GM12878 (cell line): Measurements from ENCODE around the gene CPNE9.

Source experiments
- BHLHE40 ChIP-seq, 2 experiments: fragments of 450-650 bp in 1 of 2; IDR thresholded peaks; 2 replicates each; pipeline ENCODE4 v1.6.1; 2011 to 2017; ENCODE audit warnings: low read depth in 2 of 2, borderline replicate concordance in 1 of 2, improper control_type of control experiment in 1 of 2, low read length in 1 of 2, mild to moderate bottlenecking in 1 of 2
- IKZF2 ChIP-seq, 2 experiments: fragments of 450-650 bp; IDR thresholded peaks; 2 replicates each; pipeline ENCODE4 v1.6.1; 2017; ENCODE audit warnings: mild to moderate bottlenecking in 2 of 2, moderate library complexity in 2 of 2
- MXI1 ChIP-seq: fragments of 150-350 bp; IDR thresholded peaks from 2 replicates; pipeline ENCODE4 v1.6.1; 2011; ENCODE audit warnings: low read depth, mild to moderate bottlenecking, inconsistent platforms, low read length, improper control_type of control experiment
- SREBF2 ChIP-seq: IDR thresholded peaks from 2 replicates; pipeline ENCODE4 v1.6.1; 2012; ENCODE audit warnings: mild to moderate bottlenecking, low read length
- YY1 ChIP-seq: IDR thresholded peaks from 2 replicates; pipeline ENCODE4 v1.6.1; 2011; ENCODE audit warnings: low read depth, mild to moderate bottlenecking, low read length
- ZSCAN29 ChIP-seq: fragments of 450-650 bp; IDR thresholded peaks from 2 replicates; pipeline ENCODE4 v1.6.1; 2017; ENCODE audit warnings: mild to moderate bottlenecking, moderate library complexity
- TF ChIP-seq, protein P1 (sequence below): IDR thresholded peaks from 2 replicates; pipeline ENCODE4 v1.6.1; 2012; ENCODE audit warnings: improper control_type of control experiment, low read depth, low read length; ENCODE audit not compliant: insufficient replicate concordance
- TF ChIP-seq, protein P2 (sequence below), 3 experiments: IDR thresholded peaks in 2 of 3; conservative IDR thresholded peaks in 1 of 3; 2 replicates each; pipeline ENCODE4 v1.5.1; 2011; ENCODE audit warnings: low read depth in 3 of 3, low read length in 3 of 3, mild to moderate bottlenecking in 3 of 3, control low read depth in 2 of 3, moderate library complexity in 2 of 3, inconsistent platforms in 1 of 3, mixed read lengths in 1 of 3; ENCODE audit not compliant: control insufficient read depth in 2 of 3, insufficient read depth in 1 of 3; ENCODE audit errors: extremely low read depth in 1 of 3

DNA sequence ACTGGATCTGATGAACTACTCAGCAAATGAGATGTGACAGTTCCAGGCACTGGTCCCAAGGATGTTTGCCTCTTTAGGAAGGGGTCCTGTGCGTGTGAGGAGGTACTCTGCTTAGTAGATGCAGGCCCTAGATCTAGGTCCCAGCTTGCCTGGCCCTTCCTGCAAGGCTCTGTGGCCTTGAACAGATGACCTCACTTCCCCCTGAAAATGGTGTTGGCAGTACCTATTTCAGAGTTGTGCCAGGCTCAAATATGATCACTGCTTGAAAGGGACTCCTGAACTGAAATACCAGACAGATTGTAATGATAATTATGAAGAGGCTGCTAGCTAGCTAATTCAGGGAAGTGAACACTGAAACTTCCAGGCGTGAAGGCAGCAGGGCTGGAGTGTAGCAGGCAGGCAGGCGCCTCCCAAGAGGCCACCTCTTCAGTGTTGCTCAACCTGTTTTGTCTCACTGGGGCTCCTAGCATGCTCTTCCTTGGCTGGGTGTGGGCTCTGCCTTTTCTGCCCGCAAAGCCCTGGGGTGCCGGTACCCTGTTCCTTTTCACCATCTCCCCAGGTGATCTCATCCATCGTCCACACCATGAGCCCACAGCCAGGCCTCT, 24.1 kb upstream of the CPNE9 start:
- TF ChIP-seq BHLHE40 (IDR thresholded peaks at IDR 0.05; ENCODE audit: borderline replicate concordance in 1 of 2, low read depth in 2 of 2, low read length in 1 of 2) (no peak), MXI1 (no peak), SREBF2 (no peak), IKZF2 (IDR thresholded peaks at IDR 0.05) (no peak), ZSCAN29 (no peak), YY1 (no peak)
- TF ChIP-seq, protein P1, sequence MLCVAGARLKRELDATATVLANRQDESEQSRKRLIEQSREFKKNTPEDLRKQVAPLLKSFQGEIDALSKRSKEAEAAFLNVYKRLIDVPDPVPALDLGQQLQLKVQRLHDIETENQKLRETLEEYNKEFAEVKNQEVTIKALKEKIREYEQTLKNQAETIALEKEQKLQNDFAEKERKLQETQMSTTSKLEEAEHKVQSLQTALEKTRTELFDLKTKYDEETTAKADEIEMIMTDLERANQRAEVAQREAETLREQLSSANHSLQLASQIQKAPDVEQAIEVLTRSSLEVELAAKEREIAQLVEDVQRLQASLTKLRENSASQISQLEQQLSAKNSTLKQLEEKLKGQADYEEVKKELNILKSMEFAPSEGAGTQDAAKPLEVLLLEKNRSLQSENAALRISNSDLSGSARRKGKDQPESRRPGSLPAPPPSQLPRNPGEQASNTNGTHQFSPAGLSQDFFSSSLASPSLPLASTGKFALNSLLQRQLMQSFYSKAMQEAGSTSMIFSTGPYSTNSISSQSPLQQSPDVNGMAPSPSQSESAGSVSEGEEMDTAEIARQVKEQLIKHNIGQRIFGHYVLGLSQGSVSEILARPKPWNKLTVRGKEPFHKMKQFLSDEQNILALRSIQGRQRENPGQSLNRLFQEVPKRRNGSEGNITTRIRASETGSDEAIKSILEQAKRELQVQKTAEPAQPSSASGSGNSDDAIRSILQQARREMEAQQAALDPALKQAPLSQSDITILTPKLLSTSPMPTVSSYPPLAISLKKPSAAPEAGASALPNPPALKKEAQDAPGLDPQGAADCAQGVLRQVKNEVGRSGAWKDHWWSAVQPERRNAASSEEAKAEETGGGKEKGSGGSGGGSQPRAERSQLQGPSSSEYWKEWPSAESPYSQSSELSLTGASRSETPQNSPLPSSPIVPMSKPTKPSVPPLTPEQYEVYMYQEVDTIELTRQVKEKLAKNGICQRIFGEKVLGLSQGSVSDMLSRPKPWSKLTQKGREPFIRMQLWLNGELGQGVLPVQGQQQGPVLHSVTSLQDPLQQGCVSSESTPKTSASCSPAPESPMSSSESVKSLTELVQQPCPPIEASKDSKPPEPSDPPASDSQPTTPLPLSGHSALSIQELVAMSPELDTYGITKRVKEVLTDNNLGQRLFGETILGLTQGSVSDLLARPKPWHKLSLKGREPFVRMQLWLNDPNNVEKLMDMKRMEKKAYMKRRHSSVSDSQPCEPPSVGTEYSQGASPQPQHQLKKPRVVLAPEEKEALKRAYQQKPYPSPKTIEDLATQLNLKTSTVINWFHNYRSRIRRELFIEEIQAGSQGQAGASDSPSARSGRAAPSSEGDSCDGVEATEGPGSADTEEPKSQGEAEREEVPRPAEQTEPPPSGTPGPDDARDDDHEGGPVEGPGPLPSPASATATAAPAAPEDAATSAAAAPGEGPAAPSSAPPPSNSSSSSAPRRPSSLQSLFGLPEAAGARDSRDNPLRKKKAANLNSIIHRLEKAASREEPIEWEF, result no peak
- TF ChIP-seq, protein P2, sequence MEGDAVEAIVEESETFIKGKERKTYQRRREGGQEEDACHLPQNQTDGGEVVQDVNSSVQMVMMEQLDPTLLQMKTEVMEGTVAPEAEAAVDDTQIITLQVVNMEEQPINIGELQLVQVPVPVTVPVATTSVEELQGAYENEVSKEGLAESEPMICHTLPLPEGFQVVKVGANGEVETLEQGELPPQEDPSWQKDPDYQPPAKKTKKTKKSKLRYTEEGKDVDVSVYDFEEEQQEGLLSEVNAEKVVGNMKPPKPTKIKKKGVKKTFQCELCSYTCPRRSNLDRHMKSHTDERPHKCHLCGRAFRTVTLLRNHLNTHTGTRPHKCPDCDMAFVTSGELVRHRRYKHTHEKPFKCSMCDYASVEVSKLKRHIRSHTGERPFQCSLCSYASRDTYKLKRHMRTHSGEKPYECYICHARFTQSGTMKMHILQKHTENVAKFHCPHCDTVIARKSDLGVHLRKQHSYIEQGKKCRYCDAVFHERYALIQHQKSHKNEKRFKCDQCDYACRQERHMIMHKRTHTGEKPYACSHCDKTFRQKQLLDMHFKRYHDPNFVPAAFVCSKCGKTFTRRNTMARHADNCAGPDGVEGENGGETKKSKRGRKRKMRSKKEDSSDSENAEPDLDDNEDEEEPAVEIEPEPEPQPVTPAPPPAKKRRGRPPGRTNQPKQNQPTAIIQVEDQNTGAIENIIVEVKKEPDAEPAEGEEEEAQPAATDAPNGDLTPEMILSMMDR (IDR thresholded peaks at IDR 0.05 in 2 of 3, conservative IDR thresholded peaks at IDR 0.05 in 1 of 3; ENCODE audit: control insufficient read depth in 2 of 3, extremely low read depth in 1 of 3, insufficient read depth in 1 of 3, low read depth in 3 of 3, low read length in 3 of 3), result no peak
